G401 (cell line): ENCODE data around the gene GOLGA1. TPM values are rescaled to one million over a fixed set of nuclear protein-coding genes. Genes with fewer than 3 reads are reported as not detected.

ENCODE experiments used
- total RNA-seq: library from RNA; depleted of rRNA; stranded (reverse); fragments of >200 nt; shearing (Covaris generic); gene quantifications from 2 replicates; pipeline ENCODE4 v1.2.3, GENCODE V29; 2014; rRNA removed

Gene GOLGA1
- total RNA-seq, 1 experiment from 2014 or later = 10.8 TPM

Other genes with a start within 250 kb of the GOLGA1 start
- 25.4 and 32.1 TPM in 2 replicates for gene NR6A1, start 169.8 kb downstream of the GOLGA1 start, total RNA-seq
- gene OLFML2A, start 163.9 kb downstream of the GOLGA1 start, total RNA-seq = 9.4 and 12.0 TPM in 2 replicates
- gene WDR38, start 87.6 kb downstream of the GOLGA1 start, total RNA-seq = 0.62 TPM in 1 of 2 replicates, not detected in the other
- 2,015 and 3,321 TPM in 2 replicates for gene RPL35, start 79.1 kb downstream of the GOLGA1 start, total RNA-seq
- gene ARPC5L, start 79.0 kb downstream of the GOLGA1 start, total RNA-seq = 29.4 and 46.0 TPM in 2 replicates
- 3.5 and 4.8 TPM in 2 replicates for gene SCAI, start 202.4 kb upstream of the GOLGA1 start, total RNA-seq
- gene PPP6C, start 248.7 kb upstream of the GOLGA1 start, total RNA-seq = 32.2 and 58.9 TPM in 2 replicates